HEK293 (cell line): Measurements from ENCODE around the gene BBX.
"Not testable (repeated sequence)": the region's sequence is repeated elsewhere in the genome, so short reads cannot be mapped to it uniquely, and the experiment has no call there.

Experiments used
- CTCF ChIP-seq: fragments of 450-650 bp; formaldehyde crosslinking; IDR thresholded peaks from 2 replicates; pipeline ENCODE4 v1.5.1; 2016; ENCODE audit warnings: missing biosample characterization, missing genetic modification characterization
- SALL2 ChIP-seq: fragments of 450-650 bp; formaldehyde crosslinking; IDR thresholded peaks from 2 replicates; pipeline ENCODE4 v1.5.0; 2017; ENCODE audit warnings: missing biosample characterization, mild to moderate bottlenecking, missing genetic modification characterization, borderline replicate concordance
- ZBTB10 ChIP-seq: fragments of 450-650 bp; formaldehyde crosslinking; IDR thresholded peaks from 2 replicates; pipeline ENCODE4 v1.5.1; 2016; ENCODE audit warnings: missing biosample characterization, missing genetic modification characterization
- ZBTB21 ChIP-seq: fragments of 450-650 bp; formaldehyde crosslinking; IDR thresholded peaks from 2 replicates; pipeline ENCODE4 v1.5.1; 2017; ENCODE audit warnings: missing biosample characterization, missing genetic modification characterization
- ZNF121 ChIP-seq: fragments of 450-650 bp; formaldehyde crosslinking; IDR thresholded peaks from 2 replicates; pipeline ENCODE4 v1.5.1; 2016; ENCODE audit warnings: missing biosample characterization, missing genetic modification characterization
- ZNF140 ChIP-seq: fragments of 450-650 bp; formaldehyde crosslinking; IDR thresholded peaks from 2 replicates; pipeline ENCODE4 v1.5.1; 2016; ENCODE audit warnings: missing biosample characterization, missing genetic modification characterization
- ZNF155 ChIP-seq: fragments of 450-650 bp; formaldehyde crosslinking; IDR thresholded peaks from 2 replicates; pipeline ENCODE4 v1.5.1; 2016; ENCODE audit warnings: missing biosample characterization, missing genetic modification characterization
- ZNF501 ChIP-seq: fragments of 450-650 bp; formaldehyde crosslinking; IDR thresholded peaks from 2 replicates; pipeline ENCODE4 v1.5.1; 2016; ENCODE audit warnings: missing biosample characterization, missing genetic modification characterization
- ZNF561 ChIP-seq: fragments of 450-650 bp; IDR thresholded peaks from 2 replicates; pipeline ENCODE4 v1.5.1; 2018; ENCODE audit warnings: missing biosample characterization, missing genetic modification characterization, borderline replicate concordance
- ZNF629 ChIP-seq: fragments of 450-650 bp; formaldehyde crosslinking; IDR thresholded peaks from 2 replicates; pipeline ENCODE4 v1.5.1; 2017; ENCODE audit warnings: missing biosample characterization, missing genetic modification characterization
- TF ChIP-seq, protein P1 (sequence below): fragments of 450-650 bp; formaldehyde crosslinking; IDR thresholded peaks from 2 replicates; pipeline ENCODE4 v1.5.1; 2016; ENCODE audit warnings: missing biosample characterization, missing genetic modification characterization
- TF ChIP-seq, protein P2 (sequence below): sonication (generic); formaldehyde crosslinking; IDR thresholded peaks from 2 replicates; pipeline ENCODE4 v1.8.1; 2022; ENCODE audit warnings: mild to moderate bottlenecking, moderate library complexity, missing genetic modification reagents

- not testable (repeated sequence) for TF ChIP-seq CTCF (tag by site-specific recombination); ZNF629; ZNF140 (tag by site-specific recombination); ZBTB21 (tag by site-specific recombination); ZNF155 (tag by site-specific recombination); SALL2 (tag by site-specific recombination); ZNF561 (tag by site-specific recombination); ZBTB10; ZNF121 (tag by site-specific recombination); ZNF501 (tag by site-specific recombination)
- TF ChIP-seq, protein P1, sequence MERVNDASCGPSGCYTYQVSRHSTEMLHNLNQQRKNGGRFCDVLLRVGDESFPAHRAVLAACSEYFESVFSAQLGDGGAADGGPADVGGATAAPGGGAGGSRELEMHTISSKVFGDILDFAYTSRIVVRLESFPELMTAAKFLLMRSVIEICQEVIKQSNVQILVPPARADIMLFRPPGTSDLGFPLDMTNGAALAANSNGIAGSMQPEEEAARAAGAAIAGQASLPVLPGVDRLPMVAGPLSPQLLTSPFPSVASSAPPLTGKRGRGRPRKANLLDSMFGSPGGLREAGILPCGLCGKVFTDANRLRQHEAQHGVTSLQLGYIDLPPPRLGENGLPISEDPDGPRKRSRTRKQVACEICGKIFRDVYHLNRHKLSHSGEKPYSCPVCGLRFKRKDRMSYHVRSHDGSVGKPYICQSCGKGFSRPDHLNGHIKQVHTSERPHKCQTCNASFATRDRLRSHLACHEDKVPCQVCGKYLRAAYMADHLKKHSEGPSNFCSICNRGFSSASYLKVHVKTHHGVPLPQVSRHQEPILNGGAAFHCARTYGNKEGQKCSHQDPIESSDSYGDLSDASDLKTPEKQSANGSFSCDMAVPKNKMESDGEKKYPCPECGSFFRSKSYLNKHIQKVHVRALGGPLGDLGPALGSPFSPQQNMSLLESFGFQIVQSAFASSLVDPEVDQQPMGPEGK (tag by site-specific recombination), result not testable (repeated sequence)
- TF ChIP-seq, protein P2, sequence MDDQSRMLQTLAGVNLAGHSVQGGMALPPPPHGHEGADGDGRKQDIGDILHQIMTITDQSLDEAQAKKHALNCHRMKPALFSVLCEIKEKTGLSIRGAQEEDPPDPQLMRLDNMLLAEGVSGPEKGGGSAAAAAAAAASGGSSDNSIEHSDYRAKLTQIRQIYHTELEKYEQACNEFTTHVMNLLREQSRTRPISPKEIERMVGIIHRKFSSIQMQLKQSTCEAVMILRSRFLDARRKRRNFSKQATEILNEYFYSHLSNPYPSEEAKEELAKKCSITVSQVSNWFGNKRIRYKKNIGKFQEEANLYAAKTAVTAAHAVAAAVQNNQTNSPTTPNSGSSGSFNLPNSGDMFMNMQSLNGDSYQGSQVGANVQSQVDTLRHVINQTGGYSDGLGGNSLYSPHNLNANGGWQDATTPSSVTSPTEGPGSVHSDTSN, result not testable (repeated sequence)
Observed at GRCh38 chr3:107691984-107692383, 169.2 kb downstream of the BBX start.
